Stimulated activated CD4-positive, alpha-beta T cell treated with anti-CD3 and anti-CD28 coated beads, Interleukin-15, amount 100 ng/mL, for 24 hours (primary cell): ENCODE data around the gene GALNT2.

Experiments used
- DNase-seq: peaks from one replicate; pipeline ENCODE4 v3.0.0-alpha.2; 2020

Gene GALNT2

DNA sequence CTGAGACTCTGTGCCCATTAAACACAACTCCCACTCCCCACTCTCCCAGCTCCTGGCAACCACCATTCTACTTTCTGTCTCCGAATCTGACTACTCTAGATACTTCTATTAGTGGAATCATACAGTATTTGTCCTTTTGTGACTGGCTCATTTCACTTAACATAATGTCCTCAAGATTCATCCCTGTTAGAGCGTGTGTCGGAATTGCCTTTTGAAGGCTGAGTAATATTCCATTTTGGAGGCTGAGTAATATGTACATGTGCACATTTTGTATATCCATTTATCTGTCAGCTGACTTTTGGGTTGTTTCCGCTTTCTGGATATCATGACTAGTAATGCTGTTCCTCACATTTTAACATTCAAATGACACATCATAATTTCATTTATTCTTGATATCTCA lies 30.3 kb downstream of the GALNT2 start:
- DNase-seq = no peak

GRCh38 chr1:230098723-230099122 lies 31.7 kb downstream of the GALNT2 start:
- DNase-seq = no peak

GRCh38 chr1:230099465-230099864 lies 32.4 kb downstream of the GALNT2 start:
- no peak for DNase-seq

GRCh38 chr1:230100932-230101331 lies 33.9 kb downstream of the GALNT2 start:
- no peak for DNase-seq

DNA sequence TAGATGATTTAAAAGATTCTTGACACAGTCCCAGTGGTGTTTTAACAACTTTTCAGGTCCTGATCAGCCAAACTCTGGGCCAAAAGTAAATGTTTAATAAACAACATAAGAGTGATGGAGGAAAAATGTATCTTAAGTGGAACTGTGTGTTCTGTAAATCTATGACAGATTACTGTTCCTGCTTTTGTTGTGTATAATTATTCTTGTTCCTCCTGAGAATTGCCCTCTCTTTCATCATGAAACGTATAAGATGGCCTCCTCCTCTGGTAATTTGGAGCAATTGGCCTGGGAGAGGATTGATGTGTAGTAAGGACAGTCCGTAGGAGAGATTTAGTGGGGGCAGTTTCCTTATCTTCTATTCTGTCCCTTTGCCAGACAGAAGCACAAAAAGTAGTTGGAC lies 34.5 kb downstream of the GALNT2 start:
- no peak for DNase-seq

GRCh38 chr1:230102046-230102445 lies 35.0 kb downstream of the GALNT2 start:
- no peak for DNase-seq

DNA sequence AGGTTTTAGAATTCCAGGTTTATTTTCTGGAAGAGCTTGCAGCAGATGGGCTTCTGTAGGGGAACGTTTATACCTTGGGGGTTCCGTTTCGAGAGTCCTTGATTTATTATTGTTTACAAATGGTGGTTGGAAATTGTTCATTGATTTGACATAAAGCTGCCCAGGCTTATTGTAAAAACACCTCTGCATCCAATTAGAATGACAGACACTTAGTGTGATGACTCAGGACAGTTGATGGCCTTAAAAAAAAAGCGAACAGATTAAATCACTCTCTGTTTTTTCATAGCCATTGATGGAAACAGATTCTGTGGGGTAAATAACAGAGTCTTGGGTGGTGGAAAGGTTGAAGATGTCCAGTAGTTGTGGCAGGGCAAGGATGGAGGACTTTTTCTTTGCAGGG lies 35.4 kb downstream of the GALNT2 start:
- DNase-seq = no peak

GRCh38 chr1:230103306-230104173 lies 36.5 kb downstream of the GALNT2 start:
- no peak for DNase-seq

- peak; percentile 92 for DNase-seq
Observed at GRCh38 chr1:230104395-230105244, 37.6 kb downstream of the GALNT2 start.

DNA sequence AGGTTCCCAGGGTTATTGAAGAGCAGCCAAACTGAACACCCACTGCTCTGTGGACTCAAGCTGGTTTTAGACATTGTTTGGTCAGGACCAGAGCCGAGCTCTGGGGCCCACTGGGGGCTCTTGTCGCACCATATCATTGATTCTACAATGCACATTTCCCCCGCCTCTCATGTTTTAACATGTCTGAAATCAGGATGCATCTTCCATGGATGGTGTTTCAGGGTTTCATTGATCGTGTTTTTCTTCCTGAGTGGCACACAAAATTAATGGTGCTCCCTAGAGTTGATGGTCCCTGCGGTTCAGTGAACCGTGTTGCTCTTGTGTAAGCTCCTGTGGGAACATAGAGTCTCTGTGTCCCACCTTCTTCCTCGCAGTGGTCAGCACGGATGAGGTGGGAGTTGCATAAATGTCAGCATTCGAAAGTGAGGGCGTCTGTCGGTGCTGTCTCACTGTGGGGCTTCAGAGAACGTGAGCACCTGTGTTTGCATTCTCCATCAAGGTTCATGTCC lies 38.3 kb downstream of the GALNT2 start:
- no peak for DNase-seq

GRCh38 chr1:230105754-230106625 lies 39.0 kb downstream of the GALNT2 start:
- no peak for DNase-seq

DNA sequence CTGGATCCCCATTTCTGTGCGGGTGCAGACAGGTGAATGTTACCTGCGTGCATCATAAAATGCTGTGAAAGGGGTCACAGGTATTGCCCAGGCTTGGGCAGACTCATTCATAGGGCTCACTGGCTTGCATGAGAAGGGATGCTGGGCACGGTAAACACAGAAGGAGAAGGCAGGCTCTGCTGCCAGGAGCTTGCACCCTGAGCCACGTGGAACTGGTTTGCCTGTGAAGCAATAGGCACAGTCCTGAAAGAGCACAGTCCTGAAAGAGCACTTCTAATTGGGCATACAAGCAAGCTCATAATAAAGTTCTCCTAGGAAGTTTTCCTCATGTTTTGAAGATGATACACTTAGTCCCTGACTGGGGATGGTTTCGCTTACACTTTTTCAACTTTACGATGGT lies 40.9 kb downstream of the GALNT2 start:
- DNase-seq = no peak

- no peak for DNase-seq
Observed at GRCh38 chr1:230108580-230108979, 41.5 kb downstream of the GALNT2 start.

- DNase-seq = no peak
Observed at GRCh38 chr1:230109066-230109465, 42.0 kb downstream of the GALNT2 start.

DNA sequence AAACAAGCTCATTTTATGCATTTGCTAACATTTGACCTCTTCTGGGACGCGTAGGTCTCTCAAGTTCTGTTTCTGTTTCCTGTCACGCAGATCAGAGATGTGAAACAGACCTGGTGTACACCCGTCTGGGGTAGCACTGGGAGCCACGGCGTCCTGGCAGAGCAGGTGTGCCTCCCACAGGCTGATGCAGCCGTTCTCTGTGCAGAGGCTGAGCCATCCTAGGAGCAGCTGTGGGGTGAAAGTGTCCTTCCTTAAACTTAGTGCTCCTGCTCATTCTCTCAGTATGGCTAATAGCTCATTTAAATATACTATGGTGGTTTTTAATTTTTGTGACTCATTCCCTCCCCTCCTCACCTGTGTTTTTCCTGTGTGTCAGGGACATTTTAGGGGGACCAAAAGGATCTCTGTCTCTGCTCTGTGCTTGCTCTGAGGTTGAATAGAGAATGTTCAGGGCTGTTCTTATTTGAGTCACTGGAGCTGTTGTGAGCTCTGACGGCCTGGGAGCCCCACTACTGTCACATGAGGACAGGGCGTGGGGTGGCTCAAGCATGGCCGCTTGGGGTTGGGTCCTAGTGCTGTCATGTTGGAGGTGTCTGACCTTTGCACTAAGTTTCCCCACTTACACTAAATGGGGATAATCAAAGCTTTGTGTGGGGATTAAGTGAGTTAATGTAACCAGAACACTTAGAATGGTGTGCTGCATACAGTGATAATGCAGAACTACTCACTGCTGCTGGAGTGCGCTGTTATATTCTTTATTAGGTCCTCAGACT lies 43.0 kb downstream of the GALNT2 start:
- DNase-seq = peak; percentile 91

GRCh38 chr1:230110971-230111370 lies 43.9 kb downstream of the GALNT2 start:
- no peak for DNase-seq

GRCh38 chr1:230112131-230112701 lies 45.2 kb downstream of the GALNT2 start:
- no peak for DNase-seq

DNA sequence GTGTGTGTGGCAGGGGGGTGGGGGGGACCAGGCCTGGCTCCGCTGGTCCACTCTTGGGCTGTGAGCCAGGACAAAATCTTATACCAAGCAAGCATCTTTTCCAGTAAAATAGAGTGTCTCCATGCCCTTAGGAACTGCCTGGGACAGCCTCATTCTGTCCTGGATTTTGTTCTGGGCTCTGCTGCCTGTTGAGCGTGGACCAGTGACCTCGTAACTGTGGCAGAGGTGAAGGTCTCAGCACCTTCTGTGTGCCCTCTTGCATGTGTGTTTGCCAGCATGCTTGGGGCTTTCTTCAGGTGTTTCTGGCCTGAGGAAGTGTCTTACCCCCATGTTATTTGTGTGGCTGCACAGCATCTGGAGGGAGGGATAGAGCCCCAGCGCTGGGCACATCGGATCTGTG lies 45.7 kb downstream of the GALNT2 start:
- no peak for DNase-seq

DNA sequence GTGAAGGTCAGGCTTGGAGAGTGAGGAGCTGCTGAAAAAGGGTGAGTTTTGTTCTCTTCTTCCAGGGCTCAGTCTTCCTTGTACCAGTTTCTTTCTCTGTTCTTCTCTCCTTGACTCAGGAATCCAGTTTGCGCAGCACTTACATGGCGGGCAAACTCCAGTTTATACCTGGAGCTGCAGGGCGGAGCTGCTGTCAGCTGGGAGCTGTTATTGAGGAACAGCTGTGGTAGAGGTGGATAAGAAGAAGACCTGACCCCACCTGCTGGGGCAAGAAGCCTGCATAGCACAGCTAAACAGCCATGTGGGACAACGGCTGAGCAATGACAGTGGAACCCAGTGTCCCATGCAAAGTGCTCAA lies 46.2 kb downstream of the GALNT2 start:
- DNase-seq = no peak

- DNase-seq = no peak
Observed at GRCh38 chr1:230113593-230114236, 46.7 kb downstream of the GALNT2 start.

DNA sequence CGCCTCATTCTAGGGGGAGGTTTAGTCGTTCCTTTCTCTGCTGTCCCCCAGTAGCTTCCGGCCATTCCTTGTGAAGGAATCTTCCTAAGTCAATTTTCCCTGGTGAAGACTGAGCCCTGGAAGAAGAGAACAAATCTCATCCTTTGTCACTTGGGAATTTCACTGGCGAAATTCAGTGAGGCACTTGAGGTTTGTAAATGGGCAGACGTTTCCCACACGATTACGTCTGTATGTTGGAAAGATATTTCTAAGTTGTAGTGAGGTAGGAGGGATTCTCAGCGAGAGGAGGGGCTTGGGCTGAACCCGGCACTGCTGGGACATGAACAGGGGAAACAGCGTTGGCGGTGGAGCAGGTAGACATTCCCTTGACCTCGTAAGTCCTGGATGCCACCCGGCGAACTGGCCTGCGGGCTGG lies 47.2 kb downstream of the GALNT2 start:
- no peak for DNase-seq
